K562 (cell line): Measurements from ENCODE around the gene WIPF2. TPM values are rescaled to one million over a fixed set of nuclear protein-coding genes. Genes with fewer than 3 reads are reported as not detected.
A peak's percentile ranks its signal among the peaks of the same experiment; 100 is the strongest.

Experiments
- ASH1L ChIP-seq: fragments of 450-650 bp; IDR thresholded peaks from 2 replicates; pipeline ENCODE4 v1.6.1; 2018; ENCODE audit warnings: borderline replicate concordance, mild to moderate bottlenecking, low read depth; ENCODE audit not compliant: partially characterized antibody
- CBX5 ChIP-seq: IDR thresholded peaks from 2 replicates; pipeline ENCODE4 v1.6.1; 2014; ENCODE audit warnings: low read depth, borderline replicate concordance
- CHD2 ChIP-seq: IDR thresholded peaks from 2 replicates; pipeline ENCODE4 v1.6.1; 2011; ENCODE audit warnings: low read depth, low read length
- CXXC5 ChIP-seq: fragments of 250-450 bp; sonication (Bioruptor Pico); IDR thresholded peaks from 2 replicates; pipeline ENCODE4 v1.8.0; 2022; ENCODE audit warnings: inconsistent platforms, mild to moderate bottlenecking, moderate library complexity
- E2F1 ChIP-seq: sonication (generic); formaldehyde crosslinking; IDR thresholded peaks from 2 replicates; pipeline ENCODE4 v1.8.1; 2023; ENCODE audit warnings: mild to moderate bottlenecking, missing genetic modification reagents, moderate library complexity
- FOXJ3 ChIP-seq: sonication (generic); formaldehyde crosslinking; IDR thresholded peaks from 2 replicates; pipeline ENCODE4 v1.4.0; 2020; ENCODE audit warnings: mild to moderate bottlenecking, missing genetic modification reagents
- GABPB2 ChIP-seq: fragments of 250-450 bp; sonication (Bioruptor Pico); conservative IDR thresholded peaks from 2 replicates; pipeline ENCODE4 v1.5.1; 2021; ENCODE audit warnings: mild to moderate bottlenecking
- KLF1 ChIP-seq: fragments of 450-650 bp; IDR thresholded peaks from 2 replicates; pipeline ENCODE4 v1.6.1; 2016; ENCODE audit warnings: missing genetic modification characterization, missing compliant biosample characterization
- LARP7 ChIP-seq: fragments of 450-650 bp; IDR thresholded peaks from 2 replicates; pipeline ENCODE4 v1.6.1; 2016
- MYC ChIP-seq, 2 experiments: fragments of 250-450 bp in 1 of 2; sonication (Bioruptor Pico) in 1 of 2; IDR thresholded peaks; 2 replicates each; pipeline versions ENCODE4 v1.5.1 to v1.6.1; 2012 to 2021; ENCODE audit warnings: low read depth in 2 of 2, borderline replicate concordance in 1 of 2, improper control_type of control experiment in 1 of 2, low read length in 1 of 2, mild to moderate bottlenecking in 1 of 2, moderate library complexity in 1 of 2
- NEUROD1 ChIP-seq: fragments of 150-350 bp; IDR thresholded peaks from 2 replicates; pipeline ENCODE4 v1.6.1; 2014; ENCODE audit warnings: borderline replicate concordance, low read length, low read depth; ENCODE audit not compliant: partially characterized antibody
- NFIC ChIP-seq: fragments of 450-650 bp; IDR thresholded peaks from 2 replicates; pipeline ENCODE4 v1.6.1; 2017; ENCODE audit warnings: mild to moderate bottlenecking, inconsistent platforms
- NR0B1 ChIP-seq: fragments of 450-650 bp; IDR thresholded peaks from one replicate; pipeline ENCODE4 v1.6.1; 2018; ENCODE audit warnings: mild to moderate bottlenecking, moderate library complexity; ENCODE audit not compliant: partially characterized antibody
- PCBP2 ChIP-seq: fragments of 200-400 bp; formaldehyde crosslinking; IDR thresholded peaks from 2 replicates; pipeline ENCODE4 v1.6.1; 2018; ENCODE audit warnings: low read length, low read depth, mild to moderate bottlenecking, moderate library complexity; ENCODE audit not compliant: poor library complexity, severe bottlenecking
- PHF20 ChIP-seq: fragments of 450-650 bp; IDR thresholded peaks from 2 replicates; pipeline ENCODE4 v1.6.1; 2018; ENCODE audit not compliant: partially characterized antibody
- PML ChIP-seq: IDR thresholded peaks from 2 replicates; pipeline ENCODE4 v1.6.1; 2012; ENCODE audit warnings: low read length, inconsistent platforms
- RAD21 ChIP-seq, 2 experiments: fragments of 250-450 bp in 1 of 2; fragments of 450-650 bp in 1 of 2; sonication (Bioruptor Pico) in 1 of 2; formaldehyde crosslinking in 1 of 2; IDR thresholded peaks in 1 of 2; conservative IDR thresholded peaks in 1 of 2; 2 replicates each; pipeline versions ENCODE4 v1.4.0 to v1.8.0; 2020 to 2022; ENCODE audit warnings: mild to moderate bottlenecking in 2 of 2, moderate library complexity in 1 of 2
- SAFB ChIP-seq: fragments of 200-400 bp; formaldehyde crosslinking; IDR thresholded peaks from 2 replicates; pipeline ENCODE4 v1.6.1; 2017; ENCODE audit warnings: low read depth, low read length, borderline replicate concordance
- SMAD1 ChIP-seq: fragments of 150-350 bp; IDR thresholded peaks from 2 replicates; pipeline ENCODE4 v1.6.1; 2014; ENCODE audit warnings: low read length, low read depth; ENCODE audit not compliant: partially characterized antibody
- ZKSCAN8 ChIP-seq: fragments of 200-800 bp; sonication (Bioruptor generic); IDR thresholded peaks from 2 replicates; pipeline ENCODE4 v1.6.1; 2016; ENCODE audit warnings: missing genetic modification characterization, missing compliant biosample characterization
- ZNF143 ChIP-seq: sonication (generic); formaldehyde crosslinking; IDR thresholded peaks from 2 replicates; pipeline ENCODE4 v1.9.0; 2022; ENCODE audit warnings: mild to moderate bottlenecking, missing genetic modification reagents
- ZNF274 ChIP-seq: IDR thresholded peaks from 2 replicates; pipeline ENCODE4 v1.6.1; 2011; ENCODE audit warnings: low read depth, mild to moderate bottlenecking, low read length, moderate library complexity, borderline replicate concordance
- ZNF354B ChIP-seq: fragments of 250-450 bp; sonication (Bioruptor Pico); IDR thresholded peaks from 2 replicates; pipeline ENCODE4 v1.4.0; 2020
- ZNF511 ChIP-seq: sonication (generic); formaldehyde crosslinking; IDR thresholded peaks from 2 replicates; pipeline ENCODE4 v1.8.0; 2022; ENCODE audit warnings: mild to moderate bottlenecking, missing genetic modification reagents
- polyA plus RNA-seq, 8 experiments: library from polyadenylated mRNA; depleted of rRNA in 4 of 8; stranded (reverse) in 5 of 8; unstranded in 3 of 8; fragments of >200 nt; fragmentation: Nextera tagmentation in 2 of 8; fragmentation: Illumina TruSeq in 1 of 8; extraction: Ambion mirVana in 2 of 8; extraction: Trizol in 1 of 8; gene quantifications; 2 replicates each; pipeline versions ENCODE4 v1.2.1 to v1.2.3, GENCODE V29; 2011 to 2014; ENCODE audit warnings: inconsistent platforms in 1 of 8, missing spikeins in 1 of 8
- total RNA-seq, 7 experiments: library from RNA; depleted of rRNA in 6 of 7; stranded (reverse); fragments of >200 nt in 6 of 7; fragmentation: Illumina TruSeq in 2 of 7; extraction: Trizol in 2 of 7; gene quantifications; 2 replicates each; pipeline versions ENCODE4 v1.2.1 to v1.2.3, GENCODE V29; 2011 to 2021; ENCODE audit warnings: low replicate concordance in 1 of 7

Gene WIPF2
- total and polyA plus RNA-seq, 9 of the 15 experiments (the other 6 are each of a cell fraction or from before 2014, with no cell fraction given): 3.6 to 15.0 (median 5.3) TPM

GRCh38 chr17:40287494-40288369 lies 68.6 kb downstream of the WIPF2 start, which contains the start of gene CDC6 (continued):
- TF ChIP-seq PCBP2: no peak
- peak; percentile 76 for TF ChIP-seq ASH1L
- TF ChIP-seq CXXC5 (CRISPR knock-in tag): peak; percentile 92
- no peak for TF ChIP-seq RAD21 (CRISPR knock-in tag; conservative IDR thresholded peaks at IDR 0.05 in 1 of 2, IDR thresholded peaks at IDR 0.05 in 1 of 2)
- peak; percentile 95 for TF ChIP-seq E2F1 (CRISPR knock-in tag)
- TF ChIP-seq ZNF354B (CRISPR knock-in tag): no peak
- no peak for TF ChIP-seq FOXJ3
- peak; percentile 84 for TF ChIP-seq CHD2
- TF ChIP-seq LARP7: peak; percentile 88; the same call in 1 of the 2 replicates
- peak; percentile 33 for TF ChIP-seq NFIC
- no peak for TF ChIP-seq ZNF274
- no peak for TF ChIP-seq KLF1 (tag)
- TF ChIP-seq GABPB2 (CRISPR knock-in tag): no peak
- no peak; the same call in 1 of the 2 replicates for TF ChIP-seq ZNF511 (CRISPR knock-in tag)
- TF ChIP-seq ZKSCAN8: no peak
- TF ChIP-seq SAFB: no peak
- peak; percentile 75 for TF ChIP-seq MYC (IDR thresholded peaks at IDR 0.05; ENCODE audit: low read depth, low read length)
- TF ChIP-seq MYC (CRISPR knock-in tag; IDR thresholded peaks at IDR 0.05; ENCODE audit: borderline replicate concordance, low read depth): no peak
- peak; percentile 52 for TF ChIP-seq PHF20
- no peak for TF ChIP-seq CBX5
- peak; percentile 43 for TF ChIP-seq NEUROD1
- peak; percentile 95 for TF ChIP-seq PML
- peak; percentile 84 for TF ChIP-seq SMAD1
- TF ChIP-seq ZNF143: peak; percentile 91
- TF ChIP-seq NR0B1: no peak
